K562 (cell line): ENCODE data around the gene VWA8. TPM values are rescaled to one million over a fixed set of nuclear protein-coding genes. Genes with fewer than 3 reads are reported as not detected.
"Not testable (repeated sequence)": the region's sequence is repeated elsewhere in the genome, so short reads cannot be mapped to it uniquely, and the experiment has no call there.

Experiments
- ATAC-seq: fragments of 200-7000 bp; cut with Tn5 transposase; 3 replicates; pipeline ENCODE4 v1.9.1; 2020; ENCODE audit warnings: moderate library complexity
- BruUV-seq: library from RNA; stranded (reverse); fragments of 400-500 nt; replicated peaks from 2 replicates; lab custom pipeline; 2021; lab: Mats Ljungman, UMichigan
- CTCF ChIA-PET: fragments of 300-600 bp; formaldehyde crosslinking; extraction: SDS; loops from one replicate; lab custom pipeline; 2021; ENCODE audit warnings: low intra/inter-chr PET ratio; lab: Yijun Ruan, JAX
- POLR2A ChIA-PET: fragments of 300-600, 350-650 bp; sonication (Branson Sonifier 250); formaldehyde crosslinking; extraction: SDS; loops from one replicate; lab custom pipeline; 2021; ENCODE audit warnings: antibody characterized with exemption, inconsistent platforms; lab: Yijun Ruan, JAX
- DNase-seq, 4 experiments: peaks; one replicate each; pipeline versions ENCODE4 v3.0.0 to v3.0.0-alpha.2; 2011 to 2018; ENCODE audit warnings: low spot score in 3 of 4, mixed read lengths in 3 of 4; ENCODE audit errors: extremely low read depth in 1 of 4
- FAIRE-seq: peaks from 2 replicates; lab custom pipeline; 2011; peaks lifted over from hg19 to GRCh38; lab: Jason Lieb, UNC
- H2AFZ ChIP-seq: 2 replicates; pipeline ENCODE4 v1.6.0; 2011; ENCODE audit warnings: low read depth, low read length, control low read depth, inconsistent platforms
- H3K27ac ChIP-seq: fragments of 200-600 bp; 3 replicates; pipeline ENCODE4 v1.8.0; 2011; ENCODE audit warnings: low read depth, mild to moderate bottlenecking, control low read depth, inconsistent platforms, low read length, moderate library complexity, mixed read lengths; ENCODE audit errors: extremely low read depth
- H3K27me3 ChIP-seq, 2 experiments: fragments of 300-600 bp in 1 of 2; 2 replicates in 1 of 2; 3 replicates in 1 of 2; pipeline versions ENCODE4 v1.6.0 to v1.8.0; 2011; ENCODE audit warnings: inconsistent platforms in 2 of 2, low read length in 2 of 2, mild to moderate bottlenecking in 1 of 2, mixed read lengths in 1 of 2, moderate library complexity in 1 of 2; ENCODE audit not compliant: control insufficient read depth in 2 of 2, insufficient read depth in 2 of 2
- H3K36me3 ChIP-seq: fragments of 300-600 bp; 3 replicates; pipeline ENCODE4 v1.8.0; 2011; ENCODE audit warnings: mild to moderate bottlenecking, low read length, inconsistent platforms; ENCODE audit not compliant: control insufficient read depth, insufficient read depth
- H3K4me1 ChIP-seq, 2 experiments: fragments of 200-600 bp in 1 of 2; replicated peaks in 1 of 2; 2 replicates in 1 of 2; 3 replicates in 1 of 2; pipeline versions ENCODE4 v1.5.1 to v1.8.0; 2011; ENCODE audit warnings: inconsistent platforms in 2 of 2, low read length in 2 of 2, mild to moderate bottlenecking in 1 of 2, mixed read lengths in 1 of 2, moderate library complexity in 1 of 2; ENCODE audit not compliant: control insufficient read depth in 2 of 2, insufficient read depth in 2 of 2
- H3K4me2 ChIP-seq: 2 replicates; pipeline ENCODE4 v1.6.1; 2011; ENCODE audit warnings: low read length, control low read depth, inconsistent platforms, mixed read lengths; ENCODE audit not compliant: insufficient read depth
- H3K4me3 ChIP-seq: fragments of 200-600 bp; sonication (generic), shearing (Covaris generic); 2 replicates; pipeline ENCODE4 v1.5.1; 2016; ENCODE audit warnings: control low read depth, inconsistent platforms
- H3K79me2 ChIP-seq: fragments of 200-600 bp; 3 replicates; pipeline ENCODE4 v1.8.0; 2011; ENCODE audit warnings: low read length, inconsistent platforms; ENCODE audit not compliant: control insufficient read depth, insufficient read depth
- H3K9ac ChIP-seq, 2 experiments: 2 replicates each; pipeline versions ENCODE4 v1.6.0 to v1.6.1; 2011; ENCODE audit warnings: low read depth in 2 of 2, low read length in 2 of 2, control low read depth in 1 of 2, inconsistent platforms in 1 of 2, mild to moderate bottlenecking in 1 of 2, mixed read lengths in 1 of 2; ENCODE audit not compliant: insufficient read depth in 1 of 2
- H3K9me1 ChIP-seq: one replicate; pipeline ENCODE4 v1.6.0; 2011; ENCODE audit warnings: inconsistent platforms, mild to moderate bottlenecking, low read length, moderate library complexity; ENCODE audit not compliant: control insufficient read depth, insufficient read depth
- H3K9me3 ChIP-seq: replicated peaks from 2 replicates; pipeline ENCODE4 v1.5.1; 2011; ENCODE audit warnings: low read depth, low read length, inconsistent platforms; ENCODE audit not compliant: control insufficient read depth, insufficient read depth
- H4K20me1 ChIP-seq: replicated peaks from 2 replicates; pipeline ENCODE4 v1.6.1; 2011; ENCODE audit warnings: low read length, inconsistent platforms, mixed read lengths; ENCODE audit not compliant: control insufficient read depth, insufficient read depth
- CTBP1 ChIP-seq: fragments of 450-650 bp; IDR thresholded peaks from 2 replicates; pipeline ENCODE4 v1.6.1; 2016; ENCODE audit warnings: borderline replicate concordance
- FOXK2 ChIP-seq, 2 experiments: fragments of 450-650 bp; IDR thresholded peaks in 1 of 2; conservative IDR thresholded peaks in 1 of 2; 2 replicates each; pipeline ENCODE4 v1.6.1; 2016; ENCODE audit warnings: low read depth in 2 of 2, mild to moderate bottlenecking in 1 of 2
- MAFG ChIP-seq: fragments of 450-650 bp; conservative IDR thresholded peaks from 2 replicates; pipeline ENCODE4 v1.6.1; 2016; ENCODE audit warnings: missing genetic modification characterization, missing compliant biosample characterization
- PREB ChIP-seq: sonication (generic); formaldehyde crosslinking; IDR thresholded peaks from 2 replicates; pipeline ENCODE4 v1.8.1; 2023; ENCODE audit warnings: mild to moderate bottlenecking, missing genetic modification reagents
- TGIF2 ChIP-seq: sonication (generic); formaldehyde crosslinking; IDR thresholded peaks from 2 replicates; pipeline ENCODE4 v1.8.1; 2022; ENCODE audit warnings: mild to moderate bottlenecking, missing genetic modification reagents, moderate library complexity
- THRA ChIP-seq: fragments of 450-650 bp; IDR thresholded peaks from 2 replicates; pipeline ENCODE4 v1.6.1; 2017; ENCODE audit warnings: mild to moderate bottlenecking, moderate library complexity
- ZNF431 ChIP-seq: sonication (generic); formaldehyde crosslinking; IDR thresholded peaks from 2 replicates; pipeline ENCODE4 v1.8.0; 2022; ENCODE audit warnings: mild to moderate bottlenecking, missing genetic modification reagents
- ZNF551 ChIP-seq: fragments of 250-450 bp; sonication (Bioruptor Pico); IDR thresholded peaks from 2 replicates; pipeline ENCODE4 v1.5.0; 2021; ENCODE audit warnings: mild to moderate bottlenecking, moderate library complexity
- ZNF717 ChIP-seq: fragments of 250-450 bp; sonication (Bioruptor Pico); IDR thresholded peaks from 2 replicates; pipeline ENCODE4 v1.5.0; 2021
- WGBS: fragments of 100-300 bp; shearing (Covaris generic); methylation state at CpG from one replicate; pipeline ENCODE4 v1.1.6; 2016; ENCODE audit warnings: low coverage, mixed read lengths; ENCODE audit not compliant: insufficient coverage; ENCODE audit errors: missing lambda C conversion rate; 5-methylcytosine and 5-hydroxymethylcytosine counted together
- in situ Hi-C: fragments of 300-500 bp; cut with MboI; formaldehyde crosslinking; loops from 4 replicates; pipeline ENCODE4 v1.15.0; 2018; ENCODE audit warnings: inconsistent platforms, mixed read lengths
- intact Hi-C: fragments of 100-400 bp; cut with micrococcal nuclease; formaldehyde crosslinking; loops from 2 replicates; pipeline ENCODE4 v1.14.2; 2022
- polyA plus RNA-seq, 8 experiments: library from polyadenylated mRNA; depleted of rRNA in 4 of 8; stranded (reverse) in 5 of 8; unstranded in 3 of 8; fragments of >200 nt; fragmentation: Nextera tagmentation in 2 of 8; fragmentation: Illumina TruSeq in 1 of 8; extraction: Ambion mirVana in 2 of 8; extraction: Trizol in 1 of 8; gene quantifications; 2 replicates each; pipeline versions ENCODE4 v1.2.1 to v1.2.3, GENCODE V29; 2011 to 2014; ENCODE audit warnings: inconsistent platforms in 1 of 8, missing spikeins in 1 of 8
- total RNA-seq, 7 experiments: library from RNA; depleted of rRNA in 6 of 7; stranded (reverse); fragments of >200 nt in 6 of 7; fragmentation: Illumina TruSeq in 2 of 7; extraction: Trizol in 2 of 7; gene quantifications; 2 replicates each; pipeline versions ENCODE4 v1.2.1 to v1.2.3, GENCODE V29; 2011 to 2021; ENCODE audit warnings: low replicate concordance in 1 of 7

The VWA8 gene
- total and polyA plus RNA-seq, 9 of the 15 experiments (the other 6 are each of a cell fraction or from before 2014, with no cell fraction given) = 2.1 to 18.5 (median 13.3) TPM

GRCh38 chr13:41746259-41746658, 214.7 kb downstream of the VWA8 start (continued):
- no peak for TF ChIP-seq THRA
- TF ChIP-seq ZNF717 (CRISPR knock-in tag) = no peak
- TF ChIP-seq MAFG (tag) = no peak
- TF ChIP-seq FOXK2 (conservative IDR thresholded peaks at IDR 0.05 in 1 of 2, IDR thresholded peaks at IDR 0.05 in 1 of 2; ENCODE audit: low read depth in 2 of 2) = no peak
- no peak for TF ChIP-seq TGIF2 (CRISPR knock-in tag)
- no peak for TF ChIP-seq ZNF431 (CRISPR knock-in tag)
- no peak for TF ChIP-seq ZNF551
- no peak for TF ChIP-seq CTBP1
- TF ChIP-seq PREB (CRISPR knock-in tag) = no peak

GRCh38 chr13:41745496-41745895, 215.4 kb downstream of the VWA8 start:
- H3K27ac ChIP-seq, H3K9ac ChIP-seq, in situ Hi-C loops, intact Hi-C loops, BruUV-seq, H3K9me3 ChIP-seq, POLR2A ChIA-PET, H3K27me3 ChIP-seq, FAIRE-seq, H3K79me2 ChIP-seq, H2AFZ ChIP-seq, ATAC-seq, H3K36me3 ChIP-seq, DNase-seq, H3K4me2 ChIP-seq, H3K9me1 ChIP-seq, H4K20me1 ChIP-seq, H3K4me3 ChIP-seq, H3K4me1 ChIP-seq: not testable (repeated sequence)
- WGBS = 88% methylated on average over 3 of the region's 3 CpGs
- CTCF ChIA-PET = interaction anchor here (0.6 kb wide), 1 partner anchor 18 kb away, joined by 3 read pairs; no protein-coding TSS in a partner anchor
